Stomach smooth muscle (tissue), 2 donors: Measurements from ENCODE around the gene PLK3.
"Not testable (repeated sequence)": the region's sequence is repeated elsewhere in the genome, so short reads cannot be mapped to it uniquely, and the experiment has no call there.

Experiments
- H3K27ac ChIP-seq: one replicate; pipeline ENCODE4 v1.7.0; 2013; ENCODE audit warnings: mild to moderate bottlenecking, low read length, inconsistent platforms
- H3K27me3 ChIP-seq, 2 donors: one replicate each; pipeline ENCODE4 v1.7.0; 2013; ENCODE audit warnings: low read length in 2 of 2; ENCODE audit not compliant: insufficient read depth in 2 of 2, control insufficient read depth in 1 of 2
- H3K36me3 ChIP-seq, 2 donors: one replicate each; pipeline ENCODE4 v1.7.0; 2013; ENCODE audit warnings: low read length in 2 of 2; ENCODE audit not compliant: control insufficient read depth in 2 of 2, insufficient read depth in 2 of 2
- H3K4me1 ChIP-seq: one replicate; pipeline ENCODE4 v1.7.0; 2013; ENCODE audit warnings: low read length; ENCODE audit not compliant: control insufficient read depth, insufficient read depth
- H3K4me3 ChIP-seq, 2 donors: one replicate each; pipeline ENCODE4 v1.7.0; 2013; ENCODE audit warnings: low read length in 2 of 2
- H3K9ac ChIP-seq, 2 donors: one replicate each; pipeline ENCODE4 v1.7.0; 2013; ENCODE audit warnings: low read length in 2 of 2, mild to moderate bottlenecking in 1 of 2
- H3K9me3 ChIP-seq, 2 donors: one replicate each; pipeline ENCODE4 v1.7.0; 2013; ENCODE audit warnings: low read length in 2 of 2; ENCODE audit not compliant: control insufficient read depth in 2 of 2
- donor health status: healthy.
- donor health status: Pancreatic carcinoma.

PLK3 gene

DNA sequence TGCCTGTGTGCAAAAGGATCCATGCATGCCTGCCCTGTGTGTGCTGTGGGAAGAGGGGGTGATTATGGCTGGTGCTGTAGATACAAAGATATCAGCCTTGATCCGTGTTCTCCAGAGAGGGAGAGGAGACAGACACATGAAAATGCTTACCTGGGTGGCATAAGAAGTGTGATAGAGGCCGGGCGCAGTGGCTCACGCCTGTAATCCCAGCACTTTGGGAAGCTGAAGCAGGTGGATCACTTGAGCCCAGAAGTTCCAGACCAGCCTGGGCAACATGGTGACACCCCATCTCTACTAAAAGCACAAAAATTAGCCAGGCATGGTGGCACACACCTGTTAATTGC is 10.6 kb downstream of the PLK3 start:
- Histone ChIP-seq H3K4me1 (peaks cover 66% of the 10 kb centered on the region), H3K27ac (peak overlapping the region; percentile 98)
- H3K27me3 ChIP-seq, H3K9ac ChIP-seq, H3K36me3 ChIP-seq, H3K4me3 ChIP-seq, H3K9me3 ChIP-seq: not testable (repeated sequence)

DNA sequence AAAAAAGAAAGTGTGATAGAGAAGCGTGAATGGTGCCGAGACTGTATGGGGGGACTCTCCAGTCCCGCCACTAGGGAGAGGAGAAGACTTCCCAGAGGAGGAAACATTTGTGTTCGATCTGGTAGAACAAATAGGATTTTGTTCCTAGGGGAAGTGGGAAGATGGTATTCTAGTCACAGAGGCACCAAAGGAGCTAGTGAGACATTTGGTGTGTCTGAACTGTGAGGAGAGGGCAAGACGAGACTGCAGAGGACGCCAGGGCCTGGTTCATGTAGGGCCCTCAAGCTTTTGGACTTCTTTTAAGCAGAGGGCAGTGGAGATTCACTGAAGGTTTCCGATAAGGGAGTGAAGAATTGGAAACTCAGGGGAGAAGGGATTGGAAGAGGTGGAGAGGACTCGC is 11.1 kb downstream of the PLK3 start:
- no peaks in the 10 kb centered on the region for H3K9me3 ChIP-seq
- no peak overlapping the region for H3K27ac ChIP-seq
- peaks cover 62% of the 10 kb centered on the region for H3K4me1 ChIP-seq

DNA sequence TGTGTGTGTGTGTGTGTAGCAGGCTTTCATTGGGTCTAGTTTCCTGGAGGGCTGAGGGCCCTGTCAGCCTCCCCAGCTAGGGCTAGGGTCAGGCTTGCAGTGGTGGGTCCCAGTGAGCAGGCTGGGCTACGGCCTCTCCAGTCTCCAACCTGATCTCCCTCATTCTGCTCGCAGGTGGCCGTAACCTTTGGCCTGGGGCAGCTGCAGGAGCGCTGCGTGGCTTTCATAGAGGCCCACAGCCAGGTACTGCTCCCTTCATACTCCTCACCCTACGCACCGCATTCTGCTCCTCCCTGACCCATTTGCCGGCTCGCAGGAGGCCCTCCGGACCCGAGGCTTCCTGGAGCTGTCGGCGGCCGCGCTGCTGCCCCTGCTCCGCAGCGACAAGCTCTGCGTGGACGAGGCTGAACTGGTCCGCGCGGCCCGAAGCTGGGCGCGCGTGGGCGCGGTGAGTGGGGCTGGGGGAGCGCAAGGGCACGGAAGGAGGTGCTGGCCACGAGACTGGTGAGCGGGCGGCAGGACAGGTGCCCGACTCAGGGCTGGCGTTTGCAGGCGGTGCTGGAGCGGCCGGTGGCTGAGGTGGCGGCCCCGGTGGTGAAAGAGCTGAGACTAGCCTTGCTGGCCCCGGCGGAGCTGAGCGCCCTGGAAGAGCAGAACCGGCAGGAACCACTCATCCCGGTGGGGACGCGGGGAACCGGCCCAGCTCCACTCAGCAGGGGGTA is 12.8 kb downstream of the PLK3 start:
- Histone ChIP-seq H3K9me3 (no peaks in the 10 kb centered on the region), H3K4me3 (peak overlapping the region; percentile 51 to 81), H3K27ac (peak overlapping the region; percentile 69), H3K4me1 (peaks cover 44% of the 10 kb centered on the region), H3K36me3 (no peaks in the 10 kb centered on the region), H3K27me3 (no peaks in the 10 kb centered on the region), H3K9ac (peak overlapping the region; percentile 29 to 83)

More for the DNA sequence above, 11.1 kb downstream of the PLK3 start:
- no peaks in the 10 kb centered on the region for H3K27me3 ChIP-seq
- H3K9ac ChIP-seq, result no peak overlapping the region
- H3K4me3 ChIP-seq, result no peak overlapping the region
- H3K36me3 ChIP-seq, result peaks cover 0 to 4% of the 10 kb centered on the region in 2 donors

DNA sequence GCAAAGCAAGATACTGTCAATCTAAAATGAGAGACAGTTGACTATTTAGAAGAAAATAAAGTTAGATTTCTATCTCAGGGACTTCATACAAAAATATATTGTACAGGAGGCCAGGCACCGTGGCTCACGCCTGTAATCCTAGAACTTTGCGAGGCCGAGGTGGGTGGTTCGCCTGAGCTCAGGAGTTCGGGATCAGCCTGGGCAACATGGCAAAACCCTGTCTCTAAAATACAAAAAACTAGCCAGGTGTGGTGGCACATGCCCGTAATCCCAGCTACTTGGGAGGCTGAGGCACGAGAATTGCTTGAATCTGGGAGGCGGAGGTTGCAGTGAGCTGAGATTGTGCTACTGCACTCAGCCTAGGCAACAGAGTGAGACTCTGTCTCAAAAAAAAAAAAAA is 15.7 kb downstream of the PLK3 start:
- H3K27ac ChIP-seq, H3K4me3 ChIP-seq, H3K9ac ChIP-seq, H3K36me3 ChIP-seq, H3K27me3 ChIP-seq, H3K9me3 ChIP-seq: not testable (repeated sequence)
- H3K4me1 ChIP-seq, result peaks cover 31% of the 10 kb centered on the region

DNA sequence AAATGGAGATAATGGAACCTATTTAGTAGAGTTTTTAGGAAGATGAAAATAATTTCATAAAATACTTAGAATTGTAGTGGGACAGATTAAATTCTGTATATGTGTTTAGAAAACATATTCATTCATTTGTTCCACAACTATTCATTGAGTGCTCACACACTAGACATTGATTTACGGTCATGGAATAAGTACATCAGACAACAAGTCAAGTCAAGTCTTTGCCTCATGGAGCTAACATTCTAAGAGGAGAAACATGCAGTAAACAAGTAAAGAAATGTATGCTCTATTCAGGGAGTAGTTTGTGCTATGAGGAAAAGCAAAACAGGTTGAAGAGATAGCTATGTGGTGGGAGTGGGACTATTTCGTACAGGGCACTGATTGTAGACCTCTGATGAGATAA is 17.1 kb downstream of the PLK3 start:
- H3K9me3 ChIP-seq, result no peaks in the 10 kb centered on the region
- H3K4me3 ChIP-seq, result no peak overlapping the region
- H3K4me1 ChIP-seq, result peaks cover 34% of the 10 kb centered on the region
- no peak overlapping the region for H3K27ac ChIP-seq
- no peaks in the 10 kb centered on the region for H3K36me3 ChIP-seq
- H3K27me3 ChIP-seq, result no peaks in the 10 kb centered on the region
- no peak overlapping the region for H3K9ac ChIP-seq

DNA sequence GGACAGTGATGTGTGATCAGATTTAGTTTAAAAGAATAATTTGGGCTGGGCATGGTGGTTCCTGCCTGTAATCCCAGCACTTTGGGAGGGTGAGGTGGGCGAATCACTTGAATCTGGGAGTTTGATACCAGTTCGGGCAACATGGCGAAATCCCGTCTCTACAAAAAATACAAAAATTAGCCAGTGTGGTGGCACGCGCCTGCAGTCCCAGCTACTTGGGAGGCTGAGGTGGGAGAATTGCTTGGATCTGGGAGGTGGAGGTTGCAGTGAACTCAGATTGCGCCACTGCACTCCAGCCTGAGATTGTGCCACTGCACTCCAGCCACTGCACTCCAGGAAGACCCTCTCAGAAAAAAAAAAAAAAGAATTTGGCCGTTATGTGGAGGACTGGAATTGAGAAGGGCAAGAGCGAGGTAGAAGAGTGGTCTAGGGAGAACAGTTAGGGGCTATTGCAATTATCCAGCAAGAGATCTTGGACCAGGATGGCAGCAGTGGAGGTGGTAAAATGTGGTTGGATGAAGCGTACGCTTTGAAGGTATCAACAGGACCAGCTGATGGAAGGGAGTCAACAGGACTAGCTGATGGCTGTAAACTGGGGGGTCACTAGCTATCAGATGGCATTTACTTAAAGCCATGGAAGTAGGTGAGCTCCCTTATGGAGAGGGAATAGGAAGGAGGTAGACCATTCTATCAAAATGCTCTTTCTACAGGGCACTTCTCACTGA is 17.8 kb downstream of the PLK3 start:
- peaks cover 0 to 2% of the 10 kb centered on the region in 2 donors for H3K36me3 ChIP-seq
- no peaks in the 10 kb centered on the region for H3K27me3 ChIP-seq
- H3K4me1 ChIP-seq, result peaks cover 30% of the 10 kb centered on the region
- H3K9ac ChIP-seq, result no peak overlapping the region
- no peak overlapping the region for H3K27ac ChIP-seq
- no peaks in the 10 kb centered on the region for H3K9me3 ChIP-seq
- no peak overlapping the region for H3K4me3 ChIP-seq

DNA sequence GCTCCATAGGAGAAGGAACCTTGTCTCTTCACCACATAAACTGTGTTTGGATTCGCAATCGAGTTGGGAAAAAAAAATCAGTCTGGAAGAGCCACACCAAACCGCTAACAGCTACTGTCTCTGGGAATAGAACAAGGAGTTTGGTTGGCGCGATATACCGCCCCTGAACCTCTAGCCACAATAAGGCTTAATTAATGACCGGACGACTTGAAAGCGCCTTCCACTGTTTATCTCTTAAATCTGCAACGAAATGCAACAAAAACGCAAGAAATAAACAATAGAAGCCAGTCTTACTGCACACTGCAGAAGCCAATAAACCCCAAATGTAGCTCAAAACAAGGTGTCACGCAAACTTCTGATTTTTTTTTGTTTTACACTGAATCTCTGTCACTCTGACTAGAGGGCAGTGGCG is 19.0 kb downstream of the PLK3 start:
- Histone ChIP-seq H3K36me3 (peaks cover 0 to 4% of the 10 kb centered on the region in 2 donors), H3K9ac (peak overlapping the region; percentile 93 to 100), H3K9me3 (no peaks in the 10 kb centered on the region), H3K27me3 (no peaks in the 10 kb centered on the region), H3K4me3 (peak overlapping the region; percentile 80 to 85), H3K27ac (peak overlapping the region; percentile 98), H3K4me1 (peaks cover 20% of the 10 kb centered on the region)

DNA sequence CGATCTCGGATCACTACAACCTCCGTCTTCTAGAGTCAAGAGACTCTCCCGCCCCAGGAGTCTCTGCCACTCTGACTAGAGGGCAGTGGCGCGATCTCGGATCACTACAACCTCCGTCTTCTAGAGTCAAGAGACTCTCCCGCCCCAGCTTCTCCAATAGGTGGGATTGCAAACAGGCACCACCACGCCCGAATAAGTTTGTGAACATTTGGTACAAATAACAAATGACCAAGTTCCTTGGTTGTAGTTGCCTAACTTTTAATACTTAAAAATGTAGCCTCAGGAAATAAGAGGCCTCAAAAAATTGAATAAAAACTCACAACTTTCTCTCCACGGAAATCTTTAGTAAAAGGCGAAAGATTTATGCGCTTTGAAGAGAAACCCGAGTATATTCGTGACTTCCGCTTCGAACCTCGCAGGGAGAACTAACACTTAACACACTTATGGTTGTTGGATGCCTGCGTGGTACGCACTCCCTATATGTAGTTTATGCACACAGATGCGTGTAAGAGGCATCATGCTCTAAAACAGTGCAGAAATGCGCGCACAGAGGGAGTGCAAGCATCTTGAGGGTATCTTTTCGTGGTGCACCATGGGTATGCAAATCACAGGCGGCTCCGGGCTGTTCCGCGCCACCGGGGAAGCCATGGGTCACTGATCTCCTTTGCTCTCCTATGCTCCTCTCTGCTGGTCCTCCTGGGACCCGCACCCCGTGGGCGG is 19.6 kb downstream of the PLK3 start:
- Histone ChIP-seq H3K9me3 (no peaks in the 10 kb centered on the region), H3K27ac (peak overlapping the region; percentile 98), H3K4me1 (peaks cover 19% of the 10 kb centered on the region), H3K9ac (peak overlapping the region; percentile 93 to 100), H3K36me3 (peaks cover 0 to 4% of the 10 kb centered on the region in 2 donors), H3K4me3 (peak overlapping the region; percentile 80 to 85), H3K27me3 (no peaks in the 10 kb centered on the region)

DNA sequence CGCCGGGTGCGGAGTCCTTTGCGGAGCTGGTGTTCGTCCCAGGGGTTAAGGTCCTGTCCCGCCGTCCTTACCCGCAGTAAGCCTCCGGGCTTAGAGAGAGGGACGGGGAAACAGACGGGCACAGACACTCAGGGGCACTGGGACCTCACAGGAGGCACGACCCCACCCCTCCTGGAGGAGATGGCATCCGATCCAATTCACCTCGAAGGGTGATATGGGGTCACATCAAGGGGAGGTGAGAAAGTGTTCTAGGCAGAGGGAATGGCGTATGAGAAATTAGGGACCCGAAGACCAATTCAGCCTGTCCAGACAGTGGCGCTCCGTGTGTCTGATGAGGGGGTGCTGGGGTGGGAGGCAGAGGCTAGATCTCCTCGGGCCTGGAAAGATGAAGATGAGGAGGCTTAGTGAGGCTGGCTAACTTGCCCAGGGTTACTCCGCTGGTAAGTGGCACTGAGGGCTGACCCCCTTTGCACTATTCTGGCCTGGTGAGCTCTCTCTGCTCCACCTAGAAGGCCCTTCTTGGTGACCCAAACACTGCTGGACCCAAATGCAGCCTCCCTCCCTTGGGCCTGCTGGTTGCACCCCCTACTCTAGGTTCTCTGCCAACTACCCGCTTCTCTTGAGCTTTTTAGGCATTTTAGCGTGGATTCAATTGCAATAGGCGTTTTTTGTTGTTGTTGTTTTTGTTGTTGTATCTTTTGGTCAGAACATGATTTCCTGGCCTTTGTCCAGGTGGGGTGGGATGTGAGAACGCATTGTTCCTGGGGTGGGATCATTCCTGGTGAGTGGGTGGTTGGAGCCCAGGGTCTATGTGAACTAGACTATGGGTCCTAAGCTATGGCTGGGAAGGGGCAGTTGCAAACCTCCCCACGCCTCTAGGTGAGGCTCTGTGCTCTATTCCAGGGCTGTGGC is 20.4 kb downstream of the PLK3 start:
- H3K4me1 ChIP-seq, result peaks cover 19% of the 10 kb centered on the region
- no peaks in the 10 kb centered on the region for H3K9me3 ChIP-seq
- peak overlapping the region; percentile 93 to 100 for H3K9ac ChIP-seq
- H3K27me3 ChIP-seq, result no peaks in the 10 kb centered on the region
- H3K4me3 ChIP-seq, result peak overlapping the region; percentile 75 to 85
- H3K27ac ChIP-seq, result peak overlapping the region; percentile 98
- peaks cover 0 to 4% of the 10 kb centered on the region in 2 donors for H3K36me3 ChIP-seq

DNA sequence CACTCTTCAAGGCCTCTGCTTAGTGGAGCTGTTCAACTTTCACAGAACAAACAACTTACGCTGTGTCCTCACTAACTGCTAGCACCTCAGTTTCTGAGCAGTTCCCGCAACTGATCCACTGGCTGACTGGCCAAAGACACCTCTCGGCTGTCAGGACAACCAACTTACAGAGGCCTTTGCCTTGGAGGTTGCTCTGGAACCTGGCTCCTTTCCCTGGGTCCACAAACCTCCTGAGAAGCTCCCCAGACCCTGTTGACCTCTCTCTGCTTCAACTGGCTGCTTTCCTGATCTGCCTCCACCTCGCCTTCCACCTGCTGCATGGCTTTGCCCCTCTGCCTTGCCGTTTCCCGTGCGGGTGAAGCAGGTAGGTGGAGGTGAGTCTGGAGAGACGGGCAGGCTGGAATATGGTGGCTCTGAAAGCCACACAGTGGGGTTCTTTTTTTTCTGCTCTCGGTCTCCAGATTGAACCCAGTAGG is 21.1 kb downstream of the PLK3 start:
- Histone ChIP-seq H3K36me3 (peaks cover 0 to 5% of the 10 kb centered on the region in 2 donors), H3K9ac (peak overlapping the region in 1 of 2 donors; percentile 21), H3K4me3 (peak overlapping the region in 1 of 2 donors; percentile 85)

More for the DNA sequence above, 21.1 kb downstream of the PLK3 start:
- Histone ChIP-seq H3K27ac (peak overlapping the region; percentile 98), H3K9me3 (no peaks in the 10 kb centered on the region), H3K4me1 (peaks cover 19% of the 10 kb centered on the region), H3K27me3 (no peaks in the 10 kb centered on the region)
